ENCODE measurements around the gene ARCN1.

GRCh38 chr11:118560806-118561205, 11.4 kb upstream of the ARCN1 start:
- TF ChIP-seq CTCF (IDR thresholded peaks at IDR 0.05; ENCODE audit: borderline replicate concordance, extremely low read depth, low read length, poor library complexity, severe bottlenecking) (no peak), EZH2 (IDR thresholded peaks at IDR 0.05; ENCODE audit: borderline replicate concordance, low read depth, low read length, severe bottlenecking) (no peak)

All from DND-41 (cell line).